Thymus (tissue), 11 donors: Measurements from ENCODE around the gene NRG3. TPM values are rescaled to one million over a fixed set of nuclear protein-coding genes. Genes with fewer than 3 reads are reported as not detected.
A peak's percentile ranks its signal among the peaks of the same experiment; 100 is the strongest.

Source experiments
- DNase-seq, 9 donors: peaks; one replicate each; pipeline ENCODE4 v3.0.0-alpha.2; 2013; ENCODE audit warnings: low spot score in 9 of 9, low read depth in 6 of 9, missing footprints in 1 of 9
- H3K27ac ChIP-seq, 2 donors: one replicate each; pipeline ENCODE4 v1.5.1; 2013; ENCODE audit warnings: control low read depth in 1 of 2, low read depth in 1 of 2, low read length in 1 of 2, mild to moderate bottlenecking in 1 of 2, moderate library complexity in 1 of 2
- H3K27me3 ChIP-seq, 2 donors: one replicate each; pipeline ENCODE4 v1.5.1; 2013; ENCODE audit warnings: low read length in 1 of 2; ENCODE audit not compliant: control insufficient read depth in 2 of 2, insufficient read depth in 1 of 2
- H3K36me3 ChIP-seq, 2 donors: one replicate each; pipeline ENCODE4 v1.5.1; 2013; ENCODE audit warnings: low read length in 1 of 2, mild to moderate bottlenecking in 1 of 2, moderate library complexity in 1 of 2; ENCODE audit not compliant: control insufficient read depth in 2 of 2, insufficient read depth in 2 of 2
- H3K4me1 ChIP-seq, 2 donors: one replicate each; pipeline ENCODE4 v1.5.1; 2013; ENCODE audit warnings: low read length in 2 of 2; ENCODE audit not compliant: control insufficient read depth in 2 of 2, insufficient read depth in 2 of 2
- H3K4me3 ChIP-seq, 2 donors: one replicate each; pipeline ENCODE4 v1.5.1; 2013; ENCODE audit warnings: low read length in 2 of 2, control low read depth in 1 of 2, mild to moderate bottlenecking in 1 of 2
- H3K9me3 ChIP-seq, 2 donors: one replicate each; pipeline ENCODE4 v1.5.1; 2013; ENCODE audit warnings: low read length in 1 of 2, mild to moderate bottlenecking in 1 of 2; ENCODE audit not compliant: control insufficient read depth in 2 of 2, insufficient read depth in 1 of 2
- WGBS: extraction: QIAGEN DNeasy Blood & Tissue Kit; methylation state at CpG from one replicate; pipeline ENCODE4 v1.1.7; 2013; 5-methylcytosine and 5-hydroxymethylcytosine counted together
- polyA plus RNA-seq: library from polyadenylated mRNA; stranded (reverse); fragments of 200-250 nt; gene quantifications from one replicate; pipeline ENCODE4 v1.2.3, GENCODE V29; 2013
- total RNA-seq: library from RNA; stranded (reverse); fragments of 120-200 nt; gene quantifications from one replicate; pipeline ENCODE4 v1.2.4, GENCODE V29; 2013
- donor health status: healthy.

Gene NRG3
- total and polyA plus RNA-seq, 2 donors = 0.09 TPM; not detected in 1

- WGBS = 81% methylated on average over 1 of the region's 1 CpG
- Histone ChIP-seq H3K9me3 (no peaks in the 10 kb centered on the region), H3K36me3 (no peaks in the 10 kb centered on the region), H3K4me3 (no peak overlapping the region), H3K4me1 (no peaks in the 10 kb centered on the region), H3K27me3 (no peaks in the 10 kb centered on the region), H3K27ac (no peak overlapping the region)
- DNase-seq = no peak
These were observed 43.8 kb downstream of the NRG3 start for GRCh38 chr10:81918766-81919165.

- Histone ChIP-seq H3K4me1 (no peaks in the 10 kb centered on the region), H3K4me3 (no peak overlapping the region), H3K9me3 (no peaks in the 10 kb centered on the region), H3K36me3 (no peaks in the 10 kb centered on the region), H3K27me3 (no peaks in the 10 kb centered on the region), H3K27ac (no peak overlapping the region)
- WGBS = 72% methylated on average over 3 of the region's 3 CpGs
- peak in 1 of 9 donors; percentile 0 for DNase-seq
These were observed 45.3 kb downstream of the NRG3 start for GRCh38 chr10:81920213-81920829.

- H3K9me3 ChIP-seq = no peaks in the 10 kb centered on the region
- no peak overlapping the region for H3K27ac ChIP-seq
- 95% methylated on average over 1 of the region's 1 CpG for WGBS
- H3K4me1 ChIP-seq = no peaks in the 10 kb centered on the region
- H3K4me3 ChIP-seq = no peak overlapping the region
- H3K36me3 ChIP-seq = no peaks in the 10 kb centered on the region
- no peak for DNase-seq
- H3K27me3 ChIP-seq = no peaks in the 10 kb centered on the region
These were observed 53.1 kb downstream of the NRG3 start for GRCh38 chr10:81928119-81928518.

- H3K27me3 ChIP-seq = no peaks in the 10 kb centered on the region
- no peaks in the 10 kb centered on the region for H3K9me3 ChIP-seq
- no peaks in the 10 kb centered on the region for H3K4me1 ChIP-seq
- DNase-seq = no peak
- H3K27ac ChIP-seq = no peak overlapping the region
- H3K4me3 ChIP-seq = no peak overlapping the region
- 53% methylated on average over 2 of the region's 2 CpGs for WGBS
- H3K36me3 ChIP-seq = no peaks in the 10 kb centered on the region
These were observed 68.6 kb downstream of the NRG3 start for GRCh38 chr10:81943583-81943982.

- H3K27ac ChIP-seq = no peak overlapping the region
- no peaks in the 10 kb centered on the region for H3K36me3 ChIP-seq
- no peak overlapping the region for H3K4me3 ChIP-seq
- H3K9me3 ChIP-seq = no peaks in the 10 kb centered on the region
- 91% methylated on average over 2 of the region's 2 CpGs for WGBS
- no peaks in the 10 kb centered on the region for H3K4me1 ChIP-seq
- no peak for DNase-seq
- no peaks in the 10 kb centered on the region for H3K27me3 ChIP-seq
These were observed 69.6 kb downstream of the NRG3 start for GRCh38 chr10:81944609-81945008.

DNA sequence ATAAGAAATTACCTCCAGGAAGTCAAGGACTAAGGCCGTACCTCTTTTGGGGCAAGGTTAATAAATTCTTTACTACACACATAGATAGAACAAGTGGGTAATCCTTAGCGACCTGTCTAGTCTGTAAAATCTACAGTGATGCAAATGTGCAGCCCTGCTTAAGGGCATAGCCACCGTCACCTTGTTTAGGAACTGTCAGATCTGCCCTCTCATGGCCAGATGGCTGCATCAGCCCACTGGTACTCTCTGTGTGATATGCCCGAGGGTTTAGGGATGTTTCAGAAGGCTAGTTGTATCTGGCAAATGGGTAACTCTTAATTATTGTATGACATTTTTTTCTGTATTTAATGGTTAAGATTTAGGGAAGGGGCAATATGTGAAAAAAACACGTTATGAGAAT lies 74.3 kb downstream of the NRG3 start:
- H3K27me3 ChIP-seq = no peaks in the 10 kb centered on the region
- H3K4me1 ChIP-seq = no peaks in the 10 kb centered on the region
- no peaks in the 10 kb centered on the region for H3K36me3 ChIP-seq
- H3K4me3 ChIP-seq = no peak overlapping the region
- no peaks in the 10 kb centered on the region for H3K9me3 ChIP-seq
- 82% methylated on average over 5 of the region's 5 CpGs for WGBS
- DNase-seq = no peak
- H3K27ac ChIP-seq = no peak overlapping the region

DNA sequence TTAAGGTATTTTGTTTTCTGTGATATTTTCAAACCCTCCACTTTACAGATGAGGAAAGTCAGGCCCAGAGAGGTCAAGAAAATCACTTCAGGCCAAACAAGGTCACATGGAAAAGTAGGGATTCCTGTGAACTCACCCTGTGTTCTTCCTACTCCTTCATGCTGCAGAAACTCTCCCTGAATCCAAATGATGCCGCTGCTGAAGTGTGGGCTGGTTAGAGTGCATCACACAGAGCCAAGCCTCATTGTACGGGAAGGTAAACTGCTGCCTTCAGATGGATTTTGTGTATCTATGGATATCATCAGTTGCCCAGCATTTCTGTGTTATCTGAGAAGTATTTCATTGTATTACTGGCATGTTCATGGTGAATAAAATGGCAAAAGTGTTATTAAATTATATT lies 75.4 kb downstream of the NRG3 start:
- no peaks in the 10 kb centered on the region for H3K9me3 ChIP-seq
- 91% methylated on average over 2 of the region's 2 CpGs for WGBS
- H3K27me3 ChIP-seq = no peaks in the 10 kb centered on the region
- H3K4me1 ChIP-seq = no peaks in the 10 kb centered on the region
- no peaks in the 10 kb centered on the region for H3K36me3 ChIP-seq
- no peak for DNase-seq
- H3K4me3 ChIP-seq = no peak overlapping the region
- H3K27ac ChIP-seq = no peak overlapping the region

- no peak for DNase-seq
- H3K9me3 ChIP-seq = no peaks in the 10 kb centered on the region
These were observed 78.4 kb downstream of the NRG3 start for GRCh38 chr10:81953420-81953819.

GRCh38 chr10:81957976-81958375 lies 83.0 kb downstream of the NRG3 start:
- Histone ChIP-seq H3K27ac (no peak overlapping the region), H3K4me1 (no peaks in the 10 kb centered on the region), H3K9me3 (no peaks in the 10 kb centered on the region), H3K36me3 (no peaks in the 10 kb centered on the region), H3K4me3 (no peak overlapping the region), H3K27me3 (no peaks in the 10 kb centered on the region)
- no peak for DNase-seq
- WGBS = 20% methylated on average over 2 of the region's 2 CpGs

More at GRCh38 chr10:81953420-81953819, 78.4 kb downstream of the NRG3 start:
- Histone ChIP-seq H3K27me3 (no peaks in the 10 kb centered on the region), H3K27ac (no peak overlapping the region), H3K4me3 (no peak overlapping the region), H3K4me1 (no peaks in the 10 kb centered on the region), H3K36me3 (no peaks in the 10 kb centered on the region)

- Histone ChIP-seq H3K4me3 (no peak overlapping the region), H3K27me3 (no peaks in the 10 kb centered on the region), H3K9me3 (no peaks in the 10 kb centered on the region), H3K36me3 (no peaks in the 10 kb centered on the region), H3K27ac (no peak overlapping the region), H3K4me1 (no peaks in the 10 kb centered on the region)
- no peak for DNase-seq
These were observed 84.0 kb downstream of the NRG3 start for GRCh38 chr10:81959016-81959415.
